Measurements from ENCODE around the gene RBM14.

Gene RBM14

GRCh38 chr11:66616379-66617154, at the start of gene RBM14:
Gene RBM14 (plus strand): TSS chr11:66616630. CDS start chr11:66616721, 91 bp downstream.
- TF ChIP-seq CTCF (IDR thresholded peaks at IDR 0.05), result no peak

DNA sequence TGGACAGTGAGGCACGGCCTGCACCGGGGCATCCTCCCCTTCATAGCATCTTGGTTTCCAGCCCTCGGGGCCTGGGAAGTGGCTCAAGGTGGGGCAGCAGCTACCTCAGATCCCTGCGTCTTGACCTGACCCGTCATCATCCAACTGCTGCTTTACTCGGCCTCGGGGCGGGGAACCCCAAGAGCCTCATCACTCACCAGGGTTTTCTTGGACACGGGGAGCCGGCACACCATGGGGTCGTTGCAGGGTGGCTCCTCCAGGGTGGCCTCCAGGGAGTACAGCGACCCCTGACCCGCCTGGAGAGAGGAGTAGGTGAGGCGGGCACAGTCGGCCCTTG, 48.7 kb upstream of the RBM14 start:
- TF ChIP-seq CTCF (IDR thresholded peaks at IDR 0.05), result no peak

GRCh38 chr11:66568124-66568916, 48.1 kb upstream of the RBM14 start, which contains the start of gene CTSF:
Gene CTSF (minus strand): TSS chr11:66568606. CDS start chr11:66568486, 120 bp downstream.
- no peak for TF ChIP-seq CTCF (IDR thresholded peaks at IDR 0.05)

DNA sequence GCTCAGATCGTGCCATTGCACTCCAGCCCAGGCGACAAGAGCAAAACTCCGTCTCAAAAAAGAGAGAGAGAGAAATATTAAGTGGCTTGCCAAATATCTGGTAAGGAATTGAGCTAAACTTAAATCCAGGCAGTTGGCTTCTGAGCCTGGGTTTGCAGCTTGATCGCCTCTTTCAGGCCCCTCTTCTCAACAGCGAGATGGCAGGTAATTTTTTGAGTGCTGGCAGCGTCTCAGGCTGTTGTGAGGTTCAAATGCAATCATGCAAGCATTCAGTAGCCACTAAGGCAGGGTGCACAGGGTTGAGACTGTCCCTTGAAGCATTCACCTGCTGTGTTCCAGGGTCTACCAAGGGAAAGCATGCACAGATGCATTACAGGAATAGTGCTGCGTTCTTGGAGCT, 47.4 kb upstream of the RBM14 start:
- TF ChIP-seq CTCF (IDR thresholded peaks at IDR 0.05), result no peak

DNA sequence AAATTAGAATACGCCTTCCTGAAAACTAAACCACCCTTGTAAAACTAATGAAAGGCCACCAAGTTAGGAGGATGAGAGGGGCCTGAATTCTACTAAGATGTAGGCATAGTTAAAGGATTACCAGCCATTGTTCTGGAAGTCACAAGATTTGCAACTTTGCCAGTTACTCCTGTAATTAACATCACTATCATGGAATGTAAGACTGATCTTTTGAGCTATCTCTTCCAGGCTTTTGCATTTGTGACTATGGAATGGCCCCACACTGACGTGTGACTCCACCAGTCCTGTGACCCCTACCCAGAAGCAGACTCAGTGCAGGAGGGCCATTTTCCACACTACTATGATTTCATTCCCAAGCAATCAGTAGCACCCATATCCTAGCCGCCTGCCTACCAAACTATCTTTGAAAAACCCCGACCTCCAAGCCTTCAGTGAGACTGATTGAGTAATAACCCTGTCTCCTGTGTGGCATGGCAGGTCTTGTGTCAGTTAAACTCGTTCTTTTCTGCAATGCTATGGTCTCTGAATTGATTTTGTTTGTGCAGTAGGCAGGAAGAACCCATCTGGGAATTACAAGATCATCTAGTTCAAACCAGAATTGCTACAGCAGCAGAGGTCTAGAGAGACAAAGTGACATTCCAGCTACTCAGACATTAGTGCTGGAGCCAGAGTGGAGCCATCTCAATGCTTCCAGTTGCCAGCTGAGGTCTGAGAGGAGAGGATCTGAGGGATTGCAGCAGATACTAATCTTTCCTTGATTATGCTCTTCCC, 46.2 kb upstream of the RBM14 start:
- no peak for TF ChIP-seq CTCF (IDR thresholded peaks at IDR 0.05)

DNA sequence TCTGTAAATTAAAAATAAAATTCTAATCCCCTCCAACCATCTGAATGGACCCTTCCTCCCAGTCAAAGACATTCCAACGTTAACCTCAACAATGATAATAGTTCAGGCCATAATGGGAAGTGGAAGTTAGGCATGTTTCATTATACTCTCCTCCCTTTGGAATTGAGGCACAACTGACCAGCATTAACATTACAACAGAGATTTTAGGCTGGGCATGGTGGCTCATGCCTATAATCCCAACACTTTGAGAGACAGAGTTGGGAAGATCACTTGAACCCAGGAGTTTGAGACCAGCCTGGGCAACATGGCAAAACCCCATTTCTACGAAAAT, 45.6 kb upstream of the RBM14 start:
- TF ChIP-seq CTCF (IDR thresholded peaks at IDR 0.05), result no peak

GRCh38 chr11:66579017-66579606, 37.3 kb upstream of the RBM14 start:
- TF ChIP-seq CTCF (IDR thresholded peaks at IDR 0.05), result peak; percentile 69

Data from LNCAP (cell line).